Fibroblast of upper back skin (primary cell): ENCODE data around the gene RXRG.

Experiments
- DNase-seq: peaks from one replicate; pipeline ENCODE4 v3.0.0-alpha.2; 2013

The RXRG gene

GRCh38 chr1:165364568-165365133 lies 80.3 kb downstream of the RXRG start:
- DNase-seq: no peak

GRCh38 chr1:165356876-165357275 lies 88.0 kb downstream of the RXRG start:
- DNase-seq: no peak

- DNase-seq: no peak
Observed at GRCh38 chr1:165355977-165356811, 88.7 kb downstream of the RXRG start, which contains the start of gene LMX1A. LMX1A (minus strand) TSS chr1:165356715; CDS start chr1:165355559, 1,156 bp downstream.

DNA sequence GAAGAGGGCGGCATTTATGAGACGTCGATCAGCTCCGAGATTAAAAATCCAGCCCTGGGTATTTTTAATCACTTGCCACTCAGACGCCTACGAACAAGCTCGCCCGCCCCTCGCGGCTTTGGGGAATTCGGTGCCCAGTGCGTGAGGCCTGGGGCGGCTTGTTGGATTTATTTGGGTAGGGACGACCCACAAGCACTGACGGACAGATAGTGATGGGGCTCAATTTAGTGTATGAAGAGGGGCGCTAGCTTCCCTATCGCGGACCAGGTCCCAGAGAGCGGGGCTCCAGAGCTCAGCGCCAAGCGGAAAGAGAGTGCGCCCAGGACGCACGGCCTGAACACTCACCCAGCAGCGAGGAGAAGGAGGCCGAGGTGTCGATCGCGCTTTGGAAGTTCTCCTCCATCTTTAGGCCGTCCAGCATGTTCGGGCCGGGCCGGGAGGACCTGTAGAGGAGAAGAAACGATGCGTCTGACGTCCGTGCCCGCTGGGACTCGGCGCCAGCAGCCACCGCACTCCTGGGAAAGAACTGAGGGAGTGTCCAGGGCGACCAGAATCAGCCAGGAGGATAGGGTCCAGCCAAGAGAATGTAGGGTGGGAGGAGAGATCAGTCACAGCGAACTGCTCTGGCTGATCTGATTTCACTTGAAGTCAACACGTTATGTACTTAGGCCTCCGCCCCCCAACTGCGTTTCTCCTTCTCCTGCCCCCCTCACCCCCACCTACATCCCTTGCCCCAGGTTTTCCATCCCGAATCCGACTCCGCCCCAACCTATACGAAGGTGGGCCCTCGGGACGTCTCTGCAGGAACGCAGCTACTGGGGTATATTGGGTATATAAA lies 89.6 kb downstream of the RXRG start:
- DNase-seq: no peak

DNA sequence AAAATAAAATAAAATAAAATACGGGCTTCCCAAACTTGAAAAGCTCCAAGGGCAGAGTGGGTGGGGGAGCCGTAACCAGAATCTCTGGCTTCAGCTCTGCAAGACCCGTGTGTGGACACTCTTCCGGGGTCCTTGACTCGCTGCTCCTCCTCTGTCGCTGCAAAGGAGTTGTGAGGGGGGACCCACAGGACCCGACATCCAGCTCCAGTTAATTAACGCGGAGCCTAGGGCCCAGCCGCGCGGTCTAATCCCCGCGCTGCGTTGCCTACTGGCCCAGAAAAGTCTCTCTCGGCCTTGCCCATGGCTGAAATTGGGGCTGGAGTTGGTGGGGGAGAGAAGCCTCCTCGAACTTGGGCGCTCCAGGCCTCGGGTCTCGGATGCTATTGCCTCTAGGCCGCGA lies 90.2 kb downstream of the RXRG start:
- DNase-seq: no peak

GRCh38 chr1:165353731-165354671 lies 90.9 kb downstream of the RXRG start:
- DNase-seq: no peak

DNA sequence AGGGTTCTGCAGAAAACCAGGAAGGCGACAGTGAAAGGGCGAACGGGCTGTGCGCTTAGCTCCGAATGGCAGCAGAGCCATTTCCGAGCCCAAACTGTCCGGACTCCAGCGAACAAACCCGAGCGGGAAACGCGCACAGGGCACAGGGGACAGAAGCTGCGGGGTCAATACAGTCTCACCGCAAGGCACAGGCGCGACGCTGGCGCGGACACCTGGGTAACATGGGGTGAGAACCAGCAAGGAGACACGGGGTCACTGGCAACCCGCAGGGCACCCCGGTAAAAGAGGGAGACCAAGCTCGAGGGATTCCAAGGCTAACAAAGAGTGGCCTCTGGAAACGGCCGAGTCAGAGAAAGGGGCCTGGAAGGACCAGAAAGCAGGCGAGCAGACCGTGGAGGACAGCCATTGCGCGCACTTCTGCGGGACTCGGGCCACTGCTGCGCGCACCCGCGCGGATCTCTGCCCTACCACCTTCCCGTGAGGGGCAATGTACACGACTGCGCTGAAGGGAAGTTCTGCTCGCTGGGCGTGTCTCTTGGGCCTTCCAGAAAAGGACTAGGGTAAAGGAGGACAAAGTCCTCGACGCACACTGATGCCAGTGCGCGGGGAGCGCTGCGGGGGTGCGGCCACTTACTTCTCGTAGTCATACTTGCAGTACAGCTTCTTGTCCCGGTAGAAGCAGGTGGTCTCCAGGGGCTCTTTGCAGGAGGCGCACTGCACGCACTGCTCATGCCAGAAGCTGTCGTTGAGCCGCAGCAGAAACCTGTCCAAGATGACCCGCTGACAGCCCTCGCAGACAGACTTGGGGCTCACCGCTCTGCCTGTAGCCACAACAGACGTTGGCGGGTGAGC lies 92.3 kb downstream of the RXRG start:
- DNase-seq: no peak

DNA sequence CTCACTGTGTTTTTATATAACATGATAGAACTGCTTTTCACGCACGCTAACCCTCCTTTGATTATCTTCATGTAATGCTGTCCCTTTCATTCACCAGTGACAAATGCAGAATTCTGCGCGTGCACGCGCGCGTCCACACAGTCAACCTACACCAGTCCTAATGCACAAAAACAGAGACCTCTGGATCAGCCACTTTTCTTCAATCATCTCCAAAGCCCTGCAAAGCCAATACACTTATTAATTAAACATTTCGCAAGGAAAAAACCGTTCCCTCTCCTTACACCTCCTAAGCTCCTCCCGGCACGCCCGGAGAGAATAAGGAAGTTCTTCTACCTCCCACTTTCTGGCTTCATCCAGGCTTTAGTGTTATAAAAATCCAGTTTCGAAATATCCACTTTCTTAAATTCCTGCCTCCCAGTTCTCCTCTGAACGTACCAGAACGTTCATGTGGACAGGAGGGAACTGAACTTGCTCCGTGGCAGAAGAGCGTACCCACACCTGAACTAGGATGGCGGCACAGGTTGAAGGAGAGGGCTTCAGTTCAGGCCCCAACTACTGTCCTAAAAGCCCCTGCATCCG lies 93.0 kb downstream of the RXRG start:
- DNase-seq: no peak
